B cell (primary cell): Measurements from ENCODE around the gene CHCHD5.

ENCODE experiments used
- CTCF ChIP-seq: fragments of 200-600 bp; IDR thresholded peaks from one replicate; pipeline ENCODE4 v1.8.0; 2022; ENCODE audit warnings: antibody characterized with exemption, mild to moderate bottlenecking
- EZH2 ChIP-seq: IDR thresholded peaks from 2 replicates; pipeline ENCODE4 v1.6.1; 2012; ENCODE audit warnings: borderline replicate concordance, low read depth, mild to moderate bottlenecking, moderate library complexity, low read length; ENCODE audit not compliant: insufficient read depth, poor library complexity, severe bottlenecking

- TF ChIP-seq CTCF, result no peak
- no peak for TF ChIP-seq EZH2
These were observed 991 bp downstream of the CHCHD5 start for GRCh38 chr2:112585400-112585799.
